GM18505 (cell line): ENCODE data around the gene PIK3R3.

Experiments
- ATAC-seq: cut with Tn5 transposase; IDR thresholded peaks from one replicate; pipeline ENCODE4 v1.9.1; 2021; ENCODE audit not compliant: unreplicated experiment
- POLR2A ChIP-seq: IDR thresholded peaks from 4 replicates; pipeline ENCODE4 v1.6.1; 2011; ENCODE audit warnings: borderline replicate concordance; ENCODE audit not compliant: insufficient read depth, insufficient read length; ENCODE audit errors: extremely low read depth

Gene PIK3R3

GRCh38 chr1:46083579-46083978 lies 48.9 kb downstream of the PIK3R3 start:
- no peak for TF ChIP-seq POLR2A
- ATAC-seq, result no peak

- no peak for ATAC-seq
- no peak for TF ChIP-seq POLR2A
Measured at GRCh38 chr1:46081619-46082018, 50.8 kb downstream of the PIK3R3 start.

GRCh38 chr1:46081206-46081605 lies 51.2 kb downstream of the PIK3R3 start:
- no peak for ATAC-seq
- TF ChIP-seq POLR2A, result no peak

- TF ChIP-seq POLR2A, result no peak
- no peak for ATAC-seq
Measured at GRCh38 chr1:46080257-46080656, 52.2 kb downstream of the PIK3R3 start.

GRCh38 chr1:46077644-46078043 lies 54.8 kb downstream of the PIK3R3 start:
- no peak for ATAC-seq
- TF ChIP-seq POLR2A, result no peak

GRCh38 chr1:46076343-46076742 lies 56.1 kb downstream of the PIK3R3 start:
- no peak for TF ChIP-seq POLR2A

GRCh38 chr1:46072975-46073374 lies 59.5 kb downstream of the PIK3R3 start:
- ATAC-seq, result no peak
- no peak for TF ChIP-seq POLR2A

More at GRCh38 chr1:46076343-46076742, 56.1 kb downstream of the PIK3R3 start:
- ATAC-seq, result no peak

- ATAC-seq, result no peak
- no peak for TF ChIP-seq POLR2A
Measured at GRCh38 chr1:46070164-46070814, 62.1 kb downstream of the PIK3R3 start.

GRCh38 chr1:46068525-46068924 lies 63.9 kb downstream of the PIK3R3 start:
- no peak for ATAC-seq
- no peak for TF ChIP-seq POLR2A

- ATAC-seq, result no peak
- no peak for TF ChIP-seq POLR2A
Measured at GRCh38 chr1:46067652-46068051, 64.8 kb downstream of the PIK3R3 start.

- no peak for ATAC-seq
- no peak for TF ChIP-seq POLR2A
Measured at GRCh38 chr1:46065405-46065804, 67.0 kb downstream of the PIK3R3 start.

- no peak for ATAC-seq
Measured at GRCh38 chr1:46064708-46065107, 67.7 kb downstream of the PIK3R3 start.

GRCh38 chr1:46062651-46063319 lies 69.6 kb downstream of the PIK3R3 start:
- no peak for TF ChIP-seq POLR2A
- ATAC-seq, result no peak

More at GRCh38 chr1:46064708-46065107, 67.7 kb downstream of the PIK3R3 start:
- no peak for TF ChIP-seq POLR2A

- no peak for ATAC-seq
- no peak for TF ChIP-seq POLR2A
Measured at GRCh38 chr1:46061146-46061545, 71.3 kb downstream of the PIK3R3 start.
